Measurements from ENCODE around the gene C15orf62.

GRCh38 chr15:40785164-40785563 lies 15.4 kb downstream of the C15orf62 start:
- TF ChIP-seq CTCF (IDR thresholded peaks at IDR 0.05) = no peak
- TF ChIP-seq EP300 (IDR thresholded peaks at IDR 0.05) = no peak
- TF ChIP-seq POLR2AphosphoS5 (IDR thresholded peaks at IDR 0.05) = no peak

All from suprapubic skin (tissue), 4 donors.